ENCODE data around the gene FPR1.

DNA sequence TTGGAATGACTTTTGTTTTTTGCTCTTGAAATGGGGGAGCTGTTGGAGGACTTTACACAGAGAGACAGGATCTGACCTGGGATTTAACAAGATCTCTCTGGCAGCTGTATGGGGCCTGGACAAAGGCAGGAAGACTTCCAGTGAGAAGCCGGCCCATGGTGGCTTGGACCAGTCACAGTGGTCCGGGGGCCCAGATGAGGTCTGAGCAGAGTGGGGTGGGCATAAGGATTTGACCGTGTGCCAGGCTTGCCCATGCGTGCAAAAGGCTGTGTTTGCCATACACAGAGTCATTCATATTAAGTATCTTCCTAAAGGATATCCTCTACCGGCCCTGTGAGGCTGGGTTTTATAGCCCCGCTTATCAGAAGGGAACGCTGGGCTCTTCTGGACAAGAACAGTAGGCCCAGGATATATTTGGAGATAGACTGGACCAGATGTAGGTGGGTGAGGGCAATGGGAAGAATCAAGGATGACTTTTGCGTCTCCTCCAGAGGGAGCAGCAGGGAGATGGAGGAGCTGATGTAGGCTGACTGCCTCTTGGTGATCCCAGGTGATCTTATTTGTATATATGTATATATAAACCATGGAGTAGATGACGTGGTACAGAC, 54.4 kb downstream of the FPR1 start:
- TF ChIP-seq TCF12 (IDR thresholded peaks at IDR 0.05; ENCODE audit: low read depth): no peak
- TF ChIP-seq TAF1 (IDR thresholded peaks at IDR 0.05; ENCODE audit: low read depth): no peak
- no peak for TF ChIP-seq TEAD4 (IDR thresholded peaks at IDR 0.05)
- no peak for TF ChIP-seq EGR1 (IDR thresholded peaks at IDR 0.05)
- no peak for TF ChIP-seq FOXM1 (IDR thresholded peaks at IDR 0.05; ENCODE audit: borderline replicate concordance, low read depth)
- no peak for TF ChIP-seq RAD21 (IDR thresholded peaks at IDR 0.05; ENCODE audit: low read depth)
- TF ChIP-seq YY1 (IDR thresholded peaks at IDR 0.05; ENCODE audit: low read depth): no peak
- no peak for TF ChIP-seq MAX (IDR thresholded peaks at IDR 0.05)

Measured in Ishikawa (cell line).